CD14-positive monocyte (primary cell): ENCODE results near the gene VRK3. TPM values are rescaled to one million over a fixed set of nuclear protein-coding genes. Genes with fewer than 3 reads are reported as not detected.

Experiments used
- DNase-seq, 3 donors: peaks; one replicate each; pipeline ENCODE4 v3.0.0-alpha.2; 2011 to 2022
- H2AFZ ChIP-seq: 2 replicates; pipeline ENCODE4 v1.6.0; 2012; ENCODE audit warnings: mild to moderate bottlenecking, low read depth, low read length, inconsistent platforms; ENCODE audit not compliant: insufficient read depth, poor library complexity, severe bottlenecking
- H3K27ac ChIP-seq, 2 donors: 1 replicate in 1 of 2; 2 replicates in 1 of 2; pipeline ENCODE4 v1.5.1; 2012 to 2013; ENCODE audit warnings: low read length in 2 of 2, control low read depth in 1 of 2, inconsistent platforms in 1 of 2, low read depth in 1 of 2, mild to moderate bottlenecking in 1 of 2
- H3K27me3 ChIP-seq, 2 donors: one replicate each; pipeline versions ENCODE4 v1.6.0 to v1.6.1; 2011 to 2013; ENCODE audit warnings: low read length in 2 of 2; ENCODE audit not compliant: control insufficient read depth in 2 of 2, insufficient read depth in 2 of 2
- H3K36me3 ChIP-seq, 2 donors: replicated peaks in 1 of 2; 1 replicate in 1 of 2; 2 replicates in 1 of 2; pipeline versions ENCODE4 v1.5.1 to v1.6.1; 2012 to 2013; ENCODE audit warnings: low read length in 2 of 2, control low read depth in 1 of 2, inconsistent platforms in 1 of 2, mild to moderate bottlenecking in 1 of 2; ENCODE audit not compliant: insufficient read depth in 2 of 2, control insufficient read depth in 1 of 2
- H3K4me1 ChIP-seq, 2 donors: 1 replicate in 1 of 2; 2 replicates in 1 of 2; pipeline versions ENCODE4 v1.5.1 to v1.6.1; 2012 to 2013; ENCODE audit warnings: low read length in 2 of 2, control low read depth in 1 of 2, inconsistent platforms in 1 of 2, mild to moderate bottlenecking in 1 of 2, moderate library complexity in 1 of 2; ENCODE audit not compliant: insufficient read depth in 2 of 2, control insufficient read depth in 1 of 2
- H3K4me2 ChIP-seq: replicated peaks from 2 replicates; pipeline ENCODE3; 2012; ENCODE audit warnings: low read length, moderate library complexity, mild to moderate bottlenecking; ENCODE audit not compliant: poor library complexity, severe bottlenecking; ENCODE audit errors: extremely low read depth
- H3K4me3 ChIP-seq, 3 experiments: fragments of 200-600 bp in 1 of 3; sonication (generic) in 1 of 3; replicated peaks in 1 of 3; 1 replicate in 2 of 3; 2 replicates in 1 of 3; pipeline ENCODE4 v1.5.1; 2011 to 2013; ENCODE audit warnings: low read length in 3 of 3, mild to moderate bottlenecking in 3 of 3, control low read depth in 2 of 3, low read depth in 2 of 3, inconsistent platforms in 1 of 3, moderate library complexity in 1 of 3
- H3K79me2 ChIP-seq: 2 replicates; pipeline ENCODE4 v1.6.0; 2012; ENCODE audit warnings: mild to moderate bottlenecking, control low read depth, inconsistent platforms, low read length, moderate library complexity; ENCODE audit not compliant: insufficient read depth
- H3K9ac ChIP-seq: 2 replicates; pipeline ENCODE4 v1.6.0; 2017; ENCODE audit warnings: low read length, mild to moderate bottlenecking; ENCODE audit not compliant: insufficient read depth, poor library complexity, severe bottlenecking
- H3K9me3 ChIP-seq, 2 donors: replicated peaks in 1 of 2; 1 replicate in 1 of 2; 2 replicates in 1 of 2; pipeline versions ENCODE4 v1.5.1 to v1.6.1; 2012 to 2013; ENCODE audit warnings: low read length in 2 of 2, control low read depth in 1 of 2; ENCODE audit not compliant: control insufficient read depth in 1 of 2, insufficient read depth in 1 of 2
- H4K20me1 ChIP-seq: 2 replicates; pipeline ENCODE4 v1.6.0; 2012; ENCODE audit warnings: mild to moderate bottlenecking, low read length, control low read depth, moderate library complexity; ENCODE audit not compliant: insufficient read depth
- H3K27ac Mint-ChIP-seq, 7 donors: one replicate each; pipeline ENCODE4 v1.8.0; 2020; ENCODE audit warnings: mild to moderate bottlenecking in 7 of 7, mixed read lengths in 7 of 7, moderate library complexity in 6 of 7, inconsistent platforms in 2 of 7
- H3K27me3 Mint-ChIP-seq, 3 donors: one replicate each; pipeline ENCODE4 v1.8.0; 2021 to 2022; ENCODE audit warnings: low read depth in 3 of 3, mild to moderate bottlenecking in 3 of 3, mixed read lengths in 3 of 3, moderate library complexity in 3 of 3, inconsistent platforms in 1 of 3
- H3K36me3 Mint-ChIP-seq, 2 donors: one replicate each; pipeline ENCODE4 v1.8.0; 2020; ENCODE audit warnings: mixed read lengths in 2 of 2, inconsistent platforms in 1 of 2, mild to moderate bottlenecking in 1 of 2
- H3K4me1 Mint-ChIP-seq: one replicate; pipeline ENCODE4 v1.8.0; 2020; ENCODE audit warnings: mild to moderate bottlenecking, mixed read lengths
- H3K4me3 Mint-ChIP-seq, 2 donors: one replicate each; pipeline ENCODE4 v1.8.0; 2020; ENCODE audit warnings: mild to moderate bottlenecking in 2 of 2, mixed read lengths in 2 of 2, moderate library complexity in 1 of 2
- H3K9me3 Mint-ChIP-seq, 7 donors: one replicate each; pipeline ENCODE4 v1.8.0; 2020 to 2022; ENCODE audit warnings: mixed read lengths in 7 of 7, mild to moderate bottlenecking in 6 of 7, moderate library complexity in 6 of 7, inconsistent platforms in 2 of 7
- CTCF ChIP-seq: fragments of 200-600 bp; IDR thresholded peaks from one replicate; pipeline ENCODE4 v1.8.0; 2022; ENCODE audit warnings: antibody characterized with exemption, mild to moderate bottlenecking
- WGBS: methylation state at CpG from one replicate; pipeline ENCODE4 v1.1.5; 2013; ENCODE audit warnings: missing lambda C conversion rate; ENCODE audit not compliant: insufficient coverage; 5-methylcytosine and 5-hydroxymethylcytosine counted together
- intact Hi-C, 2 donors: fragments of 100-400 bp; cut with micrococcal nuclease; formaldehyde crosslinking; loops; one replicate each; pipeline versions ENCODE4 v1.15.0 to v1.15.1; 2023
- polyA plus RNA-seq, 3 donors: library from polyadenylated mRNA; depleted of rRNA in 1 of 3; unstranded in 2 of 3; stranded (reverse) in 1 of 3; fragments of 300-500 nt in 2 of 3; fragments of >200 nt in 1 of 3; fragmentation: Illumina TruSeq in 2 of 3; gene quantifications; 1 replicate in 2 of 3; 2 replicates in 1 of 3; pipeline ENCODE4 v1.2.3, GENCODE V29; 2012 to 2021

Gene VRK3
- polyA plus RNA-seq, 3 donors: 42.8 to 47.3 (median 46.8) TPM

GRCh38 chr19:50043967-50044366 is 18.8 kb upstream of the VRK3 start:
- Mint-ChIP-seq H3K9me3 (peaks cover 40 to 53% (median 47%) of the 10 kb centered on the region in 7 donors), H3K4me3 (no peak overlapping the region), H3K27me3 (peaks cover 0 to 5% (median 0%) of the 10 kb centered on the region in 3 donors), H3K4me1 (no peaks in the 10 kb centered on the region), H3K36me3 (peaks cover 80 to 82% of the 10 kb centered on the region in 2 donors), H3K27ac (no peak overlapping the region)
- no peak for TF ChIP-seq CTCF
- peaks cover 44 to 46% of the 10 kb centered on the region in 2 donors for H3K9me3 ChIP-seq
- H3K36me3 ChIP-seq: peaks cover 67 to 78% of the 10 kb centered on the region in 2 donors
- no peak overlapping the region for H3K4me2 ChIP-seq
- no peak overlapping the region for H2AFZ ChIP-seq
- no peaks in the 10 kb centered on the region for H3K79me2 ChIP-seq
- WGBS: 100% methylated on average over 2 of the region's 2 CpGs
- H3K9ac ChIP-seq: no peak overlapping the region
- intact Hi-C loops: no loop called here
- H3K27ac ChIP-seq: no peak overlapping the region
- DNase-seq: no peak
- H3K4me1 ChIP-seq: no peaks in the 10 kb centered on the region
- no peaks in the 10 kb centered on the region for H4K20me1 ChIP-seq
- H3K4me3 ChIP-seq: no peak overlapping the region
- H3K27me3 ChIP-seq: no peaks in the 10 kb centered on the region

- 98% methylated on average over 4 of the region's 6 CpGs for WGBS
- Mint-ChIP-seq H3K36me3 (peaks cover 80 to 85% of the 10 kb centered on the region in 2 donors), H3K4me1 (no peaks in the 10 kb centered on the region), H3K9me3 (peaks cover 40 to 53% (median 47%) of the 10 kb centered on the region in 7 donors), H3K4me3 (no peak overlapping the region), H3K27ac (peak overlapping the region in 1 of 7 donors; percentile 7), H3K27me3 (peaks cover 0 to 3% (median 2%) of the 10 kb centered on the region in 3 donors)
- Histone ChIP-seq H3K79me2 (no peaks in the 10 kb centered on the region), H2AFZ (no peak overlapping the region), H3K9me3 (peaks cover 44 to 46% of the 10 kb centered on the region in 2 donors), H3K4me2 (no peak overlapping the region), H3K9ac (no peak overlapping the region), H3K4me3 (no peak overlapping the region), H3K4me1 (no peaks in the 10 kb centered on the region), H3K27ac (no peak overlapping the region), H3K27me3 (no peaks in the 10 kb centered on the region), H4K20me1 (no peaks in the 10 kb centered on the region), H3K36me3 (peaks cover 70 to 88% of the 10 kb centered on the region in 2 donors)
- TF ChIP-seq CTCF: no peak
- DNase-seq: no peak
- intact Hi-C loops: no loop called here
Observed at GRCh38 chr19:50042363-50043024, 17.3 kb upstream of the VRK3 start.
